Inflammatory macrophage treated with lipopolysaccharide for 4 hours (primary cell): ENCODE data around the gene KDM2A.

ENCODE experiments used
- DNase-seq: peaks from one replicate; pipeline ENCODE4 v3.0.0-alpha.2; 2020

KDM2A gene

DNA sequence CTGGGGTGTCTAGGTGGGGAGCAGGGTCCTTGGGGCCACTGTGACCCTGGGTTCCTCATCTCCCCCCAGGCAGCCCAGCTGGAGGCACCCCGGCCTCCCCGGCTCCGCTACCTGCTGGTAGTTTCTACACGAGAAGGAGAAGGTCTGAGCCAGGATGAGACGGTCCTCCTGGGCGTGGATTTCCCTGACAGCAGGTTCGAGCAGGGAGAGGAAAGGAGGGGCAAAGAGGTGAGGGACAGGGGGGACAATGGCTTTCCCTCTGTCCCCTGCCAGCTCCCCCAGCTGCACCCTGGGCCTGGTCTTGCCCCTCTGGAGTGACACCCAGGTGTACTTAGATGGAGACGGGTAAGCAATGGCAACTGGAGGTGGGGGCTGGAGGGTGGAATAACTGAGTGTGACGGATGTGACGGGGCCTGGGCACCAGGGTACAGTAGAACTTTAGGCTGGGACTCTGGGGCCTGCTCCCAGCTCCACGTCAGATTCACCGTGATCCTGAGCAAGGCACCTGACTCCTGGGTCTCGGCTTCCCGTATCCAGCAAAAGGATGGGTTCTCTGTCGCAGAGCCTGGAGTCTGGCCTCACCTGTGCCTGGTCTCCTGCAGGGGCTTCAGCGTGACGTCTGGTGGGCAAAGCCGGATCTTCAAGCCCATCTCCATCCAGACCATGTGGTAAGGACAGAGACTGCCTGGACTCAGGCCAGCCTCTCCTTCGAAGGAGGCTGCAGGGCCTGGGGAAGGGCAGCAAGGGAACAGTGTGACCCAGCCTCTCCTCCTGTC lies 187.9 kb downstream of the KDM2A start:
- DNase-seq: no peak

GRCh38 chr11:67307545-67308001 lies 188.5 kb downstream of the KDM2A start:
- DNase-seq: no peak
